Keratinocyte (primary cell): Measurements from ENCODE around the gene BLTP1.

ENCODE experiments used
- CTCF ChIP-seq, 3 experiments: IDR thresholded peaks in 1 of 3; conservative IDR thresholded peaks in 1 of 3; optimal IDR thresholded peaks in 1 of 3; 2 replicates in 2 of 3; 3 replicates in 1 of 3; pipeline versions ENCODE3 to v1.5.1; 2011; ENCODE audit warnings: low read length in 3 of 3, mild to moderate bottlenecking in 3 of 3, moderate library complexity in 2 of 3, control low read depth in 1 of 3, inconsistent platforms in 1 of 3; ENCODE audit not compliant: insufficient read depth in 2 of 3; ENCODE audit errors: extremely low read depth in 1 of 3
- EZH2 ChIP-seq: IDR thresholded peaks from one replicate; pipeline ENCODE4 v1.6.1; 2012; ENCODE audit warnings: inconsistent platforms, mild to moderate bottlenecking, low read length, moderate library complexity

DNA sequence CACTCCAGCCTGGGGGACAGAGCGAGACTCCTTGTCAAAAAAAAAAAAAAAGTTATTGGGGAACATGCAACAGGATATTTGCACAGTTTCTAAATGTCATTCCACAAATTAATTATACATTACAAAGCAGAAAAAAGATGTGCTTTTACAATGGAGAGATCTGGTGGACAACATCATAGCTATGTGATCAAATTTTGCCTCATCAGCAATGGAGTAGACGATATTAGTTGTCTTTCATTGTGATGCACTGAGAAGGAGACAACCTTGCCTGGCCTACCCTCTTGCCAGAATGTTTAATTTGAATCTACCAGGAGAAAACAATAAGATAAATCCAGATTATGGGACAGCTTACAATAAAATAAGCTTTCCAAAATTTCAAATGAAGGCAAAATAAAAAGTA, 30.5 kb upstream of the BLTP1 start:
- no peak for TF ChIP-seq CTCF (optimal IDR thresholded peaks at IDR 0.05 in 1 of 3, IDR thresholded peaks at IDR 0.05 in 1 of 3, conservative IDR thresholded peaks at IDR 0.05 in 1 of 3; ENCODE audit: extremely low read depth in 1 of 3, insufficient read depth in 2 of 3, low read length in 3 of 3)
- no peak for TF ChIP-seq EZH2
